HG03378 (cell line): ENCODE results near the gene AFP.

ENCODE experiments used
- ATAC-seq: cut with Tn5 transposase; IDR thresholded peaks from one replicate; pipeline ENCODE4 v1.9.1; 2021; ENCODE audit warnings: mild to moderate bottlenecking, moderate library complexity; ENCODE audit not compliant: unreplicated experiment

The AFP gene

DNA sequence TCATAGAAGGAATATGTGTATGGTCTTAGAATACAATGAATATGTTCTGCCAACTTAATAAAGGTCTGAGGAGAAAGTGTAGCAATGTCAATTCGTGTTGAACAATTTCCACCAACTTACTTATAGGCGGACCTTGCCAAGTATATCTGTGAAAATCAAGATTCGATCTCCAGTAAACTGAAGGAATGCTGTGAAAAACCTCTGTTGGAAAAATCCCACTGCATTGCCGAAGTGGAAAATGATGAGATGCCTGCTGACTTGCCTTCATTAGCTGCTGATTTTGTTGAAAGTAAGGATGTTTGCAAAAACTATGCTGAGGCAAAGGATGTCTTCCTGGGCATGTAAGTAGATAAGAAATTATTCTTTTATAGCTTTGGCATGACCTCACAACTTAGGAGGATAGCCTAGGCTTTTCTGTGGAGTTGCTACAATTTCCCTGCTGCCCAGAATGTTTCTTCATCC, 22.7 kb upstream of the AFP start:
- no peak for ATAC-seq

DNA sequence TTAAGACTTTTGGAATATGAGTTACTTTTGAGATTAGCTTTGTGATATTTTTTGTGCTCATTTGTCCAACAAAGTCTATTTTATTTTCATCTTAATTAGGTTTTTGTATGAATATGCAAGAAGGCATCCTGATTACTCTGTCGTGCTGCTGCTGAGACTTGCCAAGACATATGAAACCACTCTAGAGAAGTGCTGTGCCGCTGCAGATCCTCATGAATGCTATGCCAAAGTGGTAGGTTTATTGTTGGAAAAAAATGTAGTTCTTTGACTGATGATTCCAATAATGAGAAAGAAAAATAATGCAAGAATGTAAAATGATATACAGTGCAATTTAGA, 21.1 kb upstream of the AFP start:
- no peak for ATAC-seq

DNA sequence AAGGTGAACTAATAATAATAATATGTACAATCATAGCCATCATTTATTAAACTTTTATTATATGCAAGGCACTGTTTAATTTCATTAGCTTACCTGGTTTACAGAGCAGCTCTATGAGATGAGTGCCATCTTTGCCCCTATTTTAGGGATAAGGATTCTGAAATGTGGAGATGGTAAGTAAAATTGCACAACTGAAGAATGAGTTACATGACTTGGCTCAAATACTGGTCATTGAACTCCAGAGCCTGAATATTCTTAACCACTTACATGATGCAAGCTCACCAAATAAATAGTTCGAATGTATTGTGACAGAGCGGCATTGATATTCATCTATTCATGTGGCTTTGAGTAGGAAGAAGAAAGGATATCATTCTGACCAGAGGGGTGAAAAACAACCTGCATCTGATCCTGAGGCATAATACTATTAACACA, 20.2 kb upstream of the AFP start:
- ATAC-seq, result no peak

DNA sequence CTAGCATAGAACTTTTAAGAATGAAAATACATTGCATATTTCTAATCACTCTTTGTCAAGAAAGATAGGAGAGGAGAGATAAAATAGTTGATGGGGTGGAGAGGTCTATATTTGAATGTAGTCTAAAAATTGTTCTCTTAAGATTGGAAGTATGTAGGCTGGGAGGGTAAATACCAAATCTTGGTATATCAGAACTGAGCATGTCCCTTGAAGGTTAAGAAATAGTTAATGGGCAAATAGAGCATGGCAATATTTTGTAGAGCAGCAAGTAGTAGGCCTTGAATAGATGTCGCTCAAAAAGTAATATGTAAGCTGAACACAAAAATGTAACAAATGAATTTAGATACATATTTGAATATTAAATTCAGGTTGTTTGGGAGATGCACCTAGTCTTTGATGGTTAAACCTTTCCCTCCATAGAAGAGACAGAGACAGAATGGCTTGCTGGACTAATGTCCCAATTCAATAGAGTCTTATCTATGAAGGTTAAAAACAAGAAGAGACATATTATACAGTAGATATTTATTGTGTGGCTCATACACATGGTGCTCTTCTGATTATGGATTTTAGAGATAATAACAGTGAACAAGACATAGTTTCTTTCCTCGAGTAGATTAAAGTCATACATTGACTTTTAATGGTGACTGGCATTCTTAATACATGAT, 19.5 kb upstream of the AFP start:
- ATAC-seq, result no peak

DNA sequence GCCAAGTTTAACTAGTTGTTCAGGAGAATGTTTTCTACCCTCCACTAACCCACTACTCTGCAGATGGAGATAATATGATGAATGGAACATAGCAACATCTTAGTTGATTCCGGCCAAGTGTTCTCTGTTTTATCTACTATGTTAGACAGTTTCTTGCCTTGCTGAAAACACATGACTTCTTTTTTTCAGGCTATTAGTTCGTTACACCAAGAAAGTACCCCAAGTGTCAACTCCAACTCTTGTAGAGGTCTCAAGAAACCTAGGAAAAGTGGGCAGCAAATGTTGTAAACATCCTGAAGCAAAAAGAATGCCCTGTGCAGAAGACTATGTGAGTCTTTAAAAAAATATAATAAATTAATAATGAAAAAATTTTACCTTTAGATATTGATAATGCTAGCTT, 18.7 kb upstream of the AFP start:
- no peak for ATAC-seq

DNA sequence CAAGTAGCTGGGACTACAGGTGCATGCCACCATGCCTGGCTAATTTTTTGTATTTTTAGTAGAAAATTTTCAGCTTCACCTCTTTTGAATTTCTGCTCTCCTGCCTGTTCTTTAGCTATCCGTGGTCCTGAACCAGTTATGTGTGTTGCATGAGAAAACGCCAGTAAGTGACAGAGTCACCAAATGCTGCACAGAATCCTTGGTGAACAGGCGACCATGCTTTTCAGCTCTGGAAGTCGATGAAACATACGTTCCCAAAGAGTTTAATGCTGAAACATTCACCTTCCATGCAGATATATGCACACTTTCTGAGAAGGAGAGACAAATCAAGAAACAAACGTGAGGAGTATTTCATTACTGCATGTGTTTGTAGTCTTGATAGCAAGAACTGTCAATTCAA, 18.0 kb upstream of the AFP start:
- ATAC-seq, result no peak

DNA sequence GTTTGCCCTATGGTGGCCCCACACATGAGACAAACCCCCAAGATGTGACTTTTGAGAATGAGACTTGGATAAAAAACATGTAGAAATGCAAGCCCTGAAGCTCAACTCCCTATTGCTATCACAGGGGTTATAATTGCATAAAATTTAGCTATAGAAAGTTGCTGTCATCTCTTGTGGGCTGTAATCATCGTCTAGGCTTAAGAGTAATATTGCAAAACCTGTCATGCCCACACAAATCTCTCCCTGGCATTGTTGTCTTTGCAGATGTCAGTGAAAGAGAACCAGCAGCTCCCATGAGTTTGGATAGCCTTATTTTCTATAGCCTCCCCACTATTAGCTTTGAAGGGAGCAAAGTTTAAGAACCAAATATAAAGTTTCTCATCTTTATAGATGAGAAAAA, 17.3 kb upstream of the AFP start:
- no peak for ATAC-seq

DNA sequence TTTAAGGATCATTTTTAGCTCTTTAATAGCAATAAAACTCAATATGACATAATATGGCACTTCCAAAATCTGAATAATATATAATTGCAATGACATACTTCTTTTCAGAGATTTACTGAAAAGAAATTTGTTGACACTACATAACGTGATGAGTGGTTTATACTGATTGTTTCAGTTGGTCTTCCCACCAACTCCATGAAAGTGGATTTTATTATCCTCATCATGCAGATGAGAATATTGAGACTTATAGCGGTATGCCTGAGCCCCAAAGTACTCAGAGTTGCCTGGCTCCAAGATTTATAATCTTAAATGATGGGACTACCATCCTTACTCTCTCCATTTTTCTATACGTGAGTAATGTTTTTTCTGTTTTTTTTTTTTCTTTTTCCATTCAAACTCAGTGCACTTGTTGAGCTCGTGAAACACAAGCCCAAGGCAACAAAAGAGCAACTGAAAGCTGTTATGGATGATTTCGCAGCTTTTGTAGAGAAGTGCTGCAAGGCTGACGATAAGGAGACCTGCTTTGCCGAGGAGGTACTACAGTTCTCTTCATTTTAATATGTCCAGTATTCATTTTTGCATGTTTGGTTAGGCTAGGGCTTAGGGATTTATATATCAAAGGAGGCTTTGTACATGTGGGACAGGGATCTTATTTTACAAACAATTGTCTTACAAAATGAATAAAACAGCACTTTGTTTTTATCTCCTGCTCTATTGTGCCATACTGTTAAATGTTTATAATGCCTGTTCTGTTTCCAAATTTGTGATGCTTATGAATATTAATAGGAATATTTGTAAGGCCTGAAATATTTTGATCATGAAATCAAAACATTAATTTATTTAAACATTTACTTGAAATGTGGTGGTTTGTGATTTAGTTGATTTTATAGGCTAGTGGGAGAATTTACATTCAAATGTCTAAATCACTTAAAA, 16.6 kb upstream of the AFP start:
- no peak for ATAC-seq

DNA sequence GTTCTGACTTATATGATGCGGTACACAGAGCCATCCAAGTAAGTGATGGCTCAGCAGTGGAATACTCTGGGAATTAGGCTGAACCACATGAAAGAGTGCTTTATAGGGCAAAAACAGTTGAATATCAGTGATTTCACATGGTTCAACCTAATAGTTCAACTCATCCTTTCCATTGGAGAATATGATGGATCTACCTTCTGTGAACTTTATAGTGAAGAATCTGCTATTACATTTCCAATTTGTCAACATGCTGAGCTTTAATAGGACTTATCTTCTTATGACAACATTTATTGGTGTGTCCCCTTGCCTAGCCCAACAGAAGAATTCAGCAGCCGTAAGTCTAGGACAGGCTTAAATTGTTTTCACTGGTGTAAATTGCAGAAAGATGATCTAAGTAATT, 15.4 kb upstream of the AFP start:
- ATAC-seq, result no peak

DNA sequence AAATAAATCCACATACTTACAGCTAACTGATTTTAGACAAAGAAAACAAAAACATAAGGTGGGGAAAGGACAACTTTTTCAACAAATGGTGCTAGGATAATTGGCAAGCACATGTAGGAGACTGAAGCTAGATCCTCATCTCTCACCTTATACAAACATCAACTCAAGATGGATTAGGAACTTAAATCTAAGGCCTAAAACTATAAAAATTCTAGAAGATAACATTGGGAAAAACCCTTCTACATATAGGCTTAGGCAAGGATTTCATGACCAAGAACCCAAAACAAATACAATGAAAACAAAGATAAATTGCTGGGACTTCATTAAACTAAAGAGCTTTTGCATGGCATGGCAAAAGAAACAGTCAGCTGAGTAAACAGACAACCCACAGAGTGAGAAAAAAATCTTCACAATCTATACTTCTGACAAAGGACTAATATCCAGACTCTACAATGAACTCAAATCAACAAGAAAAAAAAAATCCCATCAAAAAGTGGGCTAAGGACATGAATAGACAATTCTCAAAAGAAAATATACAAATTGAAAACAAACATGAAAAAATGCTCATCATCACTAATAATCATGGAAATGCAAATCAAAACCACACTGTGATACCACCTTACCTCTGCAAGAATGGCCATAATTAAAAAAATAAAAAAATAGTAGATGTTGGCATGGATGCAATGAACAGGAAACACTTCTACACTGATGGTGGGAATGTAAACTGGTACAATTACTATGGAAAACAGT, 14.1 kb upstream of the AFP start:
- no peak for ATAC-seq

DNA sequence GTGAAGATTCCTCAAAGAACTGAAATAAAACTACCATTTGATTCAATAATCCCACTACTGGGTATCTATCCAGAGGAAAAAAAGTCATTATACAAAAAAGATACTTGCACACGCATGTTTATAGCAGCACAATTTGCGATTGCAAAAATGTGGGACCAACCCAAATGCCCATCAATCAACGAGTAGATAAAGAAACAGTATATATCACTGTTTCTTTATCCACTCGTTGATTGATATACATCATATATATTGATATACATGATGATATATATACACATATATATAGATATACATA, 13.6 kb upstream of the AFP start:
- ATAC-seq, result no peak

DNA sequence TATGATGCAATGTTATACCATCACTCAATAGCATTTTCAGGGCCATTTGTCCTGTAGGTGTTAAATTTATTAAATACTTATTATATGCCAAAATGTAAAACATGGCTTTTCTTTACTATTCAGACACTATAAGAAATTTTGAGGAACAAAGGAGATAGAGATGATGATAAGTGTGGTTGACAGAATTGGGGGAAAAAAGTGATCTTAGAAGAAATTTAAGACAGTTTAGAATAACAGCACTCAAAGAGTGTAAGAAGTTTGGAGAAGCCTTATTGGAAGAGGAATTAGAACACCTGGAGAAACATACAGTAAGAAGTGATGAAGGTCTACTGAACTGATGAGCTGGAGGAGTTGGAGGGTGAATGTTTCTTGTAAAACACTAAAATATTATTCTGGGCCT, 12.8 kb upstream of the AFP start:
- no peak for ATAC-seq

DNA sequence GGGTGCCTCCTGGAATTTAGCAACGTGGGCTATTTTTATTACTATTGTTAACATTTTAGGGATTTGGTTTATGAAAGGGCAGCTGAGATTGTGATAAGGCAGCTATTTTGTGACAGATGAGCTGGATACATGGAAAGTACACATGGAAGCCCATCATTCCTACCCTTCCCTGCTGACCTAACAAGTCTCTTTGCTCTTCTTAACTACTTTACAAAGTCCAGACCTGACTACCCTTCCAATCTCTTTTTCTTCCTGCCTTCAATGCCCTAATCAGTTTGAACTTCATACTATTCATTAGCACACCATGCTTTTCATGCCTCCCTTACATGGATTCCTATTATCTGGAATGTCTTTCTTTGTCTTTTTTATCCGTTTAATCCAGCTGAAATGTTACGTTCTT, 9.4 kb upstream of the AFP start:
- no peak for ATAC-seq

DNA sequence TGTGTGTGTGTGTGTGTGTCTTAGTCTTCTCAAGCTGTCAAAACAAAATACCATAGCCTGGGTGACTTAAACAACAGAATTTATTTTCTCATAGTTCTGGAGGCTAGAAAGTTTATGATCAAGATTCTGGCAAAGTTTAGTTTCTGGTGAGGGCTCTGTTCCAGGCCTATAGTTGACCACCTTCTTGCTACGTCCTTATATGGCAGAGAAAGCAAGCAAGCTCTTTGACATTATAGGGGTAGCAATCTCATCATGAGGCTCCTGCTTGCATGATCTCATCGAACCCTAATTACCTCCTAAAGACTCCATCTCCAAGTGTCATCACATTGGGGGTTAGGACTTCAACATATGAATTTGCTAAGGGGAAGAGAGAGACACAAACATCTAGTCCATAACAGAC, 6.9 kb upstream of the AFP start:
- ATAC-seq, result no peak

DNA sequence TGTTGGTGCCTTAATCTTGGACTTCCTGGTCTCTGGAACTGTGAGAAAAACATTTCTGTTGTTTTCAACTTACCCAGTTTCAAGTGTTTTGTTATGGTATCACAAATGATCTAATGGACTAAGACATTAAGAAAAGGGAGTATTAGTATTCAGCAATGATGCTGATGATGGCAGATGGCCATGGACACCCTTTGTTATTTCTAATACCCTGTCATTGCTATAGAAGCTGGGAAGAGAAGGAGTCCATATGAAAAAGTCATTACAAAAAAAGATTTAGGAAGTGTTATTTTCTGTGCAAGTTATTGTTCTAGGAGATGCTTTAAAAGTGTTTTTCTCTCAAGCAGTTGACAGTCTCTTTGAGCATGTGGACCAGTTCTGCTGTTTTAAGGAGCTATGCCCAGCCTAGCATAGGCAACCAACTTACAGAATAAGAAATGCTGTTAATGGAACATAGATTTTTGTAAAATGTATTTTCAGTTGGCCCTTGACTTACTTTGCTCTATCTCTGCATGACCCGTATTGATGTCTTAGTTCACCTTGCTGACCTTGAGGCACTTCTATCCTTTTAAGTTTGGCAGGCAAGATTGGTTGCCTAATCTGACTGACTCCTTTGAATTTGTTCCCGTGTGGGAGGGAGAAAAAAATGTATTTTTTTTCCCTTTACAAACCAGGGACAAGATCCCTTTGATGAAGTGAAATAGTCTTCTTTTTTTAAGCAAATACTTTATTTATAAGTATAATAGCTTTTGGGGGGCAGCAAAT, 6.0 kb upstream of the AFP start:
- no peak for ATAC-seq

DNA sequence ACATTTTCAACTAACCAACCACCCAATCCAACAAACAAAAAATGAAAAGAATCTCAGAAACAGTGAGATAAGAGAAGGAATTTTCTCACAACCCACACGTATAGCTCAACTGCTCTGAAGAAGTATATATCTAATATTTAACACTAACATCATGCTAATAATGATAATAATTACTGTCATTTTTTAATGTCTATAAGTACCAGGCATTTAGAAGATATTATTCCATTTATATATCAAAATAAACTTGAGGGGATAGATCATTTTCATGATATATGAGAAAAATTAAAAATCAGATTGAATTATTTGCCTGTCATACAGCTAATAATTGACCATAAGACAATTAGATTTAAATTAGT, 4.2 kb upstream of the AFP start:
- ATAC-seq, result no peak

DNA sequence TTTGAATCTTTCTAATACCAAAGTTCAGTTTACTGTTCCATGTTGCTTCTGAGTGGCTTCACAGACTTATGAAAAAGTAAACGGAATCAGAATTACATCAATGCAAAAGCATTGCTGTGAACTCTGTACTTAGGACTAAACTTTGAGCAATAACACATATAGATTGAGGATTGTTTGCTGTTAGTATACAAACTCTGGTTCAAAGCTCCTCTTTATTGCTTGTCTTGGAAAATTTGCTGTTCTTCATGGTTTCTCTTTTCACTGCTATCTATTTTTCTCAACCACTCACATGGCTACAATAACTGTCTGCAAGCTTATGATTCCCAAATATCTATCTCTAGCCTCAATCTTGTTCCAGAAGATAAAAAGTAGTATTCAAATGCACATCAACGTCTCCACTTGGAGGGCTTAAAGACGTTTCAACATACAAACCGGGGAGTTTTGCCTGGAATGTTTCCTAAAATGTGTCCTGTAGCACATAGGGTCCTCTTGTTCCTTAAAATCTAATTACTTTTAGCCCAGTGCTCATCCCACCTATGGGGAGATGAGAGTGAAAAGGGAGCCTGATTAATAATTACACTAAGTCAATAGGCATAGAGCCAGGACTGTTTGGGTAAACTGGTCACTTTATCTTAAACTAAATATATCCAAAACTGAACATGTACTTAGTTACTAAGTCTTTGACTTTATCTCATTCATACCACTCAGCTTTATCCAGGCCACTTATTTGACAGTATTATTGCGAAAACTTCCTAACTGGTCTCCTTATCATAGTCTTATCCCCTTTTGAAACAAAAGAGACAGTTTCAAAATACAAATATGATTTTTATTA, 3.6 kb upstream of the AFP start:
- ATAC-seq, result no peak

DNA sequence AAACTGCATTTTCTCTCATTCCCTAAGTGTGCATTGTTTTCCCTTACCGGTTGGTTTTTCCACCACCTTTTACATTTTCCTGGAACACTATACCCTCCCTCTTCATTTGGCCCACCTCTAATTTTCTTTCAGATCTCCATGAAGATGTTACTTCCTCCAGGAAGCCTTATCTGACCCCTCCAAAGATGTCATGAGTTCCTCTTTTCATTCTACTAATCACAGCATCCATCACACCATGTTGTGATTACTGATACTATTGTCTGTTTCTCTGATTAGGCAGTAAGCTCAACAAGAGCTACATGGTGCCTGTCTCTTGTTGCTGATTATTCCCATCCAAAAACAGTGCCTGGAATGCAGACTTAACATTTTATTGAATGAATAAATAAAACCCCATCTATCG, 2.9 kb upstream of the AFP start:
- ATAC-seq, result no peak

DNA sequence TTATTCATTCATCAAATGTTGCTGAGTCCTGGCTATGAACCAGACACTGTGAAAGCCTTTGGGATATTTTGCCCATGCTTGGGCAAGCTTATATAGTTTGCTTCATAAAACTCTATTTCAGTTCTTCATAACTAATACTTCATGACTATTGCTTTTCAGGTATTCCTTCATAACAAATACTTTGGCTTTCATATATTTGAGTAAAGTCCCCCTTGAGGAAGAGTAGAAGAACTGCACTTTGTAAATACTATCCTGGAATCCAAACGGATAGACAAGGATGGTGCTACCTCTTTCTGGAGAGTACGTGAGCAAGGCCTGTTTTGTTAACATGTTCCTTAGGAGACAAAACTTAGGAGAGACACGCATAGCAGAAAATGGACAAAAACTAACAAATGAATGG, 1.7 kb upstream of the AFP start:
- no peak for ATAC-seq
